Activated CD4-positive, alpha-beta T cell treated with anti-CD3 and anti-CD28 coated beads for 1 hour (primary cell): Measurements from ENCODE around the gene OR51B5.
"Not testable (repeated sequence)": the region's sequence is repeated elsewhere in the genome, so short reads cannot be mapped to it uniquely, and the experiment has no call there.

Experiments used
- DNase-seq: peaks from one replicate; pipeline ENCODE4 v3.0.0-alpha.2; 2020

Gene OR51B5

DNA sequence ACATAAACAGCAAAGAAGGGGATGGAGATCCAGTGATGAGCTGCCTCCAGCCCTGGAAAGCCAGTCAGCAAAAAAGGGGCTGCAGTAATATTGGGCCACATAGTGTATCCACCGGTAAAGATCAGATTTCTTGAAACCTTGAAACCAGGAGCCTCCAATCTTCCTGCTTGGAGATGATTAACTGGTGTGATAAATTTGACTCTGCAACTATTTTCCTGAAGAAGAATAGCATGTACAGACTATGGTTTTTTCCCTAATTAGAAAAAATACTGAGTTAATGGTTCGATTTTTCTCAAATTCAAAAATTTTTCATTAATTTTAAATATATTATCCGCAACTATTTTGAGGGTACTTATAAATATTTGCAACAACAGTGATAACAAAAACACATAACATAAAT lies 19.1 kb downstream of the OR51B5 start, which contains the start of gene OR51B2:
Gene OR51B2 (minus strand): TSS at position 101 of the 400 bp plus-strand sequence. CDS start 0 bp downstream, at position 101.
- DNase-seq = no peak

DNA sequence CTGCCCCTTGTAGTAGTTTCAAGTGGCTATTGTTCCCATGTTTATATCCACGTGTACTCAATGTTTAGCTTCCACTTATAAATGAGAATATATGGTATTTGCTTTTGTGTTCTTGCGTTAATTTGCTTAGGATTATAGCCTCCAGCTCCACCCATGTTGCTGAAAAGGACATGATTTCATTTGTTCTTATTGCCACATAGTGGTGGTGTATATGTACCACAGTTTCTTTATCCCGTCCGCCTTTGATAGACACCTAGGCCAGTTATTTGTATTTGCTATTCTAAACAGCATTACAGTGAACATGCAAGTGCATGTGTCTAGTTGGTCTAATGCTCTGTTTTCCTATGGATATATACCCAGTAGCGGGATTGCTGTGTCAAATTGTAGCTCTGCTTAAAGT lies 26.0 kb downstream of the OR51B5 start:
- DNase-seq = no peak

DNA sequence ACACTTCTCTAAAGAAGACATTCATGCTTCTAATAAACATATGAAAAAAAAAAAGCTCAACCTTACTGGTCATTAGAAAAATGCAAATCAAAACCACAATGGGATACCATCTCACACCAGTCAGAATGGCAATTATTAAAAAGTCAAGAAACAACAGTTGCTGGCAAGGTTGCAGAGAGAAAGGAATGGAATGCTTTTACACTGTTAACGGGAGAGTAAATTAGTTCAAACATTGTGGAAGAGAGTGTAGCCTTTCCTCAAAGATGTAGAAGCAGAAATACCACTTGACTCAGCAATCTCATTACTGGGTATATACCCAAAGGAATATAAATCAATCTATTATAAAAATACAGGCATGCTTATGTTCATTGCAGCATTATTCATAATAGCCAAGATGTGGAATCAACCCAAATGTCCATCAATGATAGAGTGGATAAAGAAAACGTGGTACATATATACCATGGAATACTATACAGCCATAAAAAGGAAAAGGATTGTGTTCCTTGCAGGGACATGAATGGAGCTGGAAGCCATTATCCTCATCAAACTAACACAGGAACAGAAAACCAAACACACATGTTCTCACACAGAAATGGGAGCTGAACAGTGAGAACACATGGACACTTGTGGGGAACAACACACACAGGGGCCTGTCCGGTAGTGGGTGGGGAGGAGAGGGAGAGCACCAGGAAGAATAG lies 29.8 kb downstream of the OR51B5 start:
- not testable (repeated sequence) for DNase-seq

GRCh38 chr11:5310423-5310822 lies 32.9 kb downstream of the OR51B5 start:
- no peak for DNase-seq

DNA sequence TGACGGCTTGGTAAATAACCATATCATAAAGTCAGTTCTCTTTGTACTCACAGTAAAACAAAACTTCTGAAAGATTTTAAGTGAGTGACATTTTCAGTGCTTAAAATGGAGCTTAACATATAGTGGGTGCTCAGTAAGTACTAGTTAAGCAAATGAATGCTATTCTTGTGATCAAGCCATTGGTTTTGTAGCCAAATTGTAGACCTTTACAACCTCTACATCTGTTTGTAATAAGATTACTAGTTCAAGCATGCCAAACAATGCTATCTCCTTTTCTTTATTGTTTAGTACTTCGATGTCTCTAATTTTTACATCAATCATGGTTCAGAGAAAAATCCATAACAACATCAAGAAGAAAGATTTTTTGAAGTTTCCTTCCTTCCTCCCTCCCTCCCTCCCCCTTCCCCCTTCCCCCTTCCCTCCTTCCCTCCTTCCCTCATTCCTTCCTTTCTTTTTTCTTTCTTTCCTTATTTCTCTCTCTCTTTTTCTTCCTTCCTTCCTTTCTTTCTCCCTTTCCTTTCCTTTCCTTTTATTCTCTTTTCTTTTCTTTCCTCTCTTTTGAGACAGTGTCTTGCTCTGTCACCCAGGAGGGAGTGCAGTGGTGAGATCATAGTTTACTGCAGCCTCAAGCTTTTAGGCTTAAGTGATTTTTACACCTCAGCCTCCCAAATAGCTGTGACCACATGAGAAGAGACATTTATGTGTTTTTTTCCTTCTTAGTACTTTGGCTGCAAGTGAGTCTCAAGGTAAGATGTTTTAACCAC lies 35.9 kb downstream of the OR51B5 start:
- no peak for DNase-seq

GRCh38 chr11:5304046-5304445 lies 39.3 kb downstream of the OR51B5 start:
- no peak for DNase-seq

GRCh38 chr11:5303626-5304025 lies 39.7 kb downstream of the OR51B5 start:
- DNase-seq = no peak

- no peak for DNase-seq
Measured at GRCh38 chr11:5301846-5302245, 41.5 kb downstream of the OR51B5 start, which contains the start of gene OR51B4. Gene OR51B4 (minus strand): TSS chr11:5301946. CDS start chr11:5301946, 0 bp downstream.

DNA sequence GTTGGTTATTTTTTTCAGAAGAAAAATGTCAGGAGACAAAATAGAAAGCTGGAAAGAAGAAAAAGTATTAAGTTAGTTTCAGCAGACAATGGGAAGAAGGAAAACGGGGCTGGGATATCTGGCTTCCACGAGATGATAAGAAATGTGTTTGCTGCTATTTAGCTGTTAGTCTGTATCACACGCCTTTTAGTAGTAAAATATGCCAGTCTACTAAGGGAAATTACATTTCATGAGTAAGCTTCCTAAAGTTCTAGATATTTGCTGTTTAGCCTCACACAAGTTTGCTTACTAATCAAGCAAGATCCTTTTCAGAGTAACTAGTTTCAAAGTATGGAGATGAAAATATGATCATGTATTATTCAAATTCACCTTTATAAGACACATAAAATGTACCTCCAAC lies 43.1 kb downstream of the OR51B5 start:
- no peak for DNase-seq

DNA sequence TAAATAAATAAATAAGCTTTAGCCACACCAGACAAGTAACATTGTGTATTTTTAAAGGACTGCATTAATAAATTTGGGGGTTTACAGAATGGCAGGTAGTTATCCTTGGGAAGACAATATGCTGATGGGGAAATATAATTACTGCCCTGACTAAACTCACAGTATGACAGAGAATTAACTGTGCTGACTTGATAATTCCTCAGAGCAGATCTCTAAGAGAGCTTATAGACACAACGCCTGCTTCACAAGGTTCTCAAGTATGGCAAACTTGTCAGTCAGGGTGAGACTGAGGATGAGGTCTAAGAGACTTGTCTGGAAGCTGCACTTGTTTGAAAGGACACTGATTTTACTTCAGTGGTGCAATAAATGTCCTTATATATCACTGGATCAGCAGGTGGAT lies 44.9 kb downstream of the OR51B5 start:
- DNase-seq = no peak

- DNase-seq = no peak
Measured at GRCh38 chr11:5297721-5298323, 45.5 kb downstream of the OR51B5 start.

- DNase-seq = not testable (repeated sequence)
Measured at GRCh38 chr11:5294342-5294995, 48.9 kb downstream of the OR51B5 start.

DNA sequence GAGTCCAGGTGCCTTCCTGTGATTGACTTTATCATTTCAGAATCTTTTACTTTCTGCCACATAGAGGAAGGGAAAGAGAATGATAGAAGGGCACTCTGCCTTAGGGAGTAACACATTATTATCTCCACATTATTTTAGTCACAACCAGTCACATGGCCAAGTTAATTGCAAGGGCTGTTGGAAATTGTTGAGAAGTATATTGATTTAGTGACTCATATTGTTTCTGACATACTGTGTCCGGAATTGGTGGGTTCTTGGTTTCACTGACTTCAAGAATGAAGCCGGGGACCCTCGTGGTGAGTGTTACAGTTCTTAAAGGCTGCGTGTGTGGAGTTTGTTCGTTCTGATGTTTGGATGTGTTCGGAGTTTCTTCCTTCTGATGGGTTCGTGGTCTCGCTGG lies 50.3 kb downstream of the OR51B5 start:
- no peak for DNase-seq
